WI38 (cell line): ENCODE data around the gene GBP5.

Source experiments
- H3K4me3 ChIP-seq: 2 replicates; pipeline ENCODE4 v1.5.1; 2011; ENCODE audit warnings: low read depth, mild to moderate bottlenecking, control low read depth, low read length
- TF ChIP-seq, protein P1 (sequence below): IDR thresholded peaks from 2 replicates; pipeline ENCODE4 v1.5.1; 2012; ENCODE audit warnings: low read depth, mild to moderate bottlenecking, control low read depth, low read length

GBP5 gene

DNA sequence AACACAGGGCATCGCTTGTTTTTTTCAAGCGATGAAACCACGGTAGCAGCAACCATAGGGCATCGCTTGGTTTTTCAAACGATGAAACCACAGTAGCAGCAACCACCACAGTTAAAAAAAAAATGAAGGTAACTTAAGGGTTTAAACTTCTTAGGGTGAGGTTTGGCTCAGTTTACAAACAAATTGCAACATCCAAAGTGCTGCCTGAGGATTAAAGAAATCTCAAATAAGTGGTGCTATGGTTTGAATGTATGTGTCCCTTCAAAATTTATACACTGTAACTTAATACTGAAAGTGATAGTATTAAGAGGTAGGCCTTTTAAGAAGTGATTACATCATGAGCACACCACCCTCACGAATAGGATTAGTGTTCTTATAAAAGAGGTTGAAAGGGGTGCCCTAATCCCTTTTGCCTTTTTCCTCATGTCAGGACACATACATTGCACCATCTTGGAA, 6.4 kb upstream of the GBP5 start:
- no peak overlapping the region for H3K4me3 ChIP-seq
- TF ChIP-seq, protein P1, sequence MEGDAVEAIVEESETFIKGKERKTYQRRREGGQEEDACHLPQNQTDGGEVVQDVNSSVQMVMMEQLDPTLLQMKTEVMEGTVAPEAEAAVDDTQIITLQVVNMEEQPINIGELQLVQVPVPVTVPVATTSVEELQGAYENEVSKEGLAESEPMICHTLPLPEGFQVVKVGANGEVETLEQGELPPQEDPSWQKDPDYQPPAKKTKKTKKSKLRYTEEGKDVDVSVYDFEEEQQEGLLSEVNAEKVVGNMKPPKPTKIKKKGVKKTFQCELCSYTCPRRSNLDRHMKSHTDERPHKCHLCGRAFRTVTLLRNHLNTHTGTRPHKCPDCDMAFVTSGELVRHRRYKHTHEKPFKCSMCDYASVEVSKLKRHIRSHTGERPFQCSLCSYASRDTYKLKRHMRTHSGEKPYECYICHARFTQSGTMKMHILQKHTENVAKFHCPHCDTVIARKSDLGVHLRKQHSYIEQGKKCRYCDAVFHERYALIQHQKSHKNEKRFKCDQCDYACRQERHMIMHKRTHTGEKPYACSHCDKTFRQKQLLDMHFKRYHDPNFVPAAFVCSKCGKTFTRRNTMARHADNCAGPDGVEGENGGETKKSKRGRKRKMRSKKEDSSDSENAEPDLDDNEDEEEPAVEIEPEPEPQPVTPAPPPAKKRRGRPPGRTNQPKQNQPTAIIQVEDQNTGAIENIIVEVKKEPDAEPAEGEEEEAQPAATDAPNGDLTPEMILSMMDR, result no peak

DNA sequence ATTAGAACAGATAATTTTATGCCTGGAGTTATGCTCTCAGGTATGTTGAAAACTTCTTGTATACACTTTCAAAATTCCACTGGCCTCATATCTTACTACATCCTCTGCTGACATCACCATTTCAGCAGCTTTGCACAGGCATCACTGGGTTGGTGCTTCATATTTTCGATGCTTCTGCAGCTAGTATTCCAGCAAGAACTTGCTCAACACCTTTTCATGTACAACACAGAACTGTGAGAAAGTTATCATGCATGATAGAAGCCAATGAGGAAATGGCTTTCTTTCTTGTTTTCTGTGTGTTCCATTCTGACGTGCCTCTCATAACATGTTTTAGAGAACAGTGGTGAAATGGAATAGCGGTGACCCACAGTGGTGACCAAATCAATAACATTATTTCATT, 5.1 kb upstream of the GBP5 start:
- no peak overlapping the region for H3K4me3 ChIP-seq
- TF ChIP-seq, protein P1, result no peak

DNA sequence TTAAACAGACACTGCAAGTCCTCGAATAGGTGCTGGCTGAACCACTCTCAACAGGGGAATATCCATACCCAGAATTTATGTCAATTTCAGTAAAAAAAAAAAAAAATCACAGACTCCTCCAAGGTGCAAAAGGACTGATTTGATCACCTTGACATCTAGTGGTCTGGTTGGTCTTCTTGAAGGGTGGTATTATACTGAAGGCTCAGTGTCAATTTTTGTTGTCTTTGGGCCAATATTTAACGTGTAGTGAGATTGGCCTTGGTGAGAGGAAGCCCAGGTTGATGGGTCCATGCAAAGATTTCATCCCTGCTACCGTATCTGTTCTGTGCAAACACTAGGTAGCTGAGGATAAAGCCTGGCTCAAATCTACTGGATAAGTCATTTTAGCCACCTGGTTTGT, 4.0 kb upstream of the GBP5 start:
- no peak overlapping the region for H3K4me3 ChIP-seq
- TF ChIP-seq, protein P1, result no peak

DNA sequence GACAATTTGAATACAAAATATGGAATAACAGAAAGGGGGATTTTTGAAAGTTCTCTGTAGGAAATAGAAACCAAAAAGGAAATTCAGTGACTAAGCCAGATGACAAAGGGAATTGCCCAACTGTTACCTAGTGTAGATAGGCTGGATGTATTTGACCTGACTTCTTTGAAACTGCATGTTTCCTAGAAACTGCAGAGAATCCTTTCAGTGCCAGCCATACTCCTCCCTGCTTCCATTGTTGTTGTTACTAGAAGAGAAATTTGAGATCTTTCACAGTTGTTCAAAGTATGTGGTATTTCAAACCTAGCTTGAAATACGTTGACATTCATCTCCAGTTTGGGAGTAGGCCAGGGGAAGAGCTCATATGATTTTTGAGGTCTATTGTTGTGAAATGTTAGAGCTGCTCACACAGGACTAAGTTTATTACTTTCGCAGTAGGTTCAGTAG, 1.8 kb upstream of the GBP5 start:
- TF ChIP-seq, protein P1, result no peak

DNA sequence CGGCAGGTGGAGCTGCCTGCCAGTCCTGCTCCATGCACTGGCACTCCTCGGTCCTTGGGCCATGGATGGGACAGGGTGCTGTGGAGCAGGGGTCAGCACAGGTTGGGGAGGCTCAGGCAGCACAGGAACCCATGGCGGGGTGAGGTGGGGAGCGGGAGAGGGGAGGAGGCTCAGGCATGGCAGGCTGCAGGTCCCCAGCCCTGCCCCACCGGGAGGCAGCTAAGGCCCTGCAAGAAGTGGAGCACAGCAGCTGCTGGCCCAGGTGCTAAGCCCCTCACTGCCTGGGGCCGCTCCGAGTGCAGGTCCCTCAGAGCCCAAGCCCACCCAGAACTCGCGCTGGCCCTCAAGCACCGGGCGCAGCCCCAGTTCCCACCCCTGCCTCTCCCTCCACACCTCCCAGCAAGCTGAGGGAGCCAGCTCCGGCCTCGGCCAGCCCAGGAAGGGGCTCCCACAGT, 691 bp upstream of the GBP5 start:
- H3K4me3 ChIP-seq, result no peak overlapping the region
- TF ChIP-seq, protein P1, result no peak

More for the DNA sequence above, 1.8 kb upstream of the GBP5 start:
- H3K4me3 ChIP-seq, result no peak overlapping the region

DNA sequence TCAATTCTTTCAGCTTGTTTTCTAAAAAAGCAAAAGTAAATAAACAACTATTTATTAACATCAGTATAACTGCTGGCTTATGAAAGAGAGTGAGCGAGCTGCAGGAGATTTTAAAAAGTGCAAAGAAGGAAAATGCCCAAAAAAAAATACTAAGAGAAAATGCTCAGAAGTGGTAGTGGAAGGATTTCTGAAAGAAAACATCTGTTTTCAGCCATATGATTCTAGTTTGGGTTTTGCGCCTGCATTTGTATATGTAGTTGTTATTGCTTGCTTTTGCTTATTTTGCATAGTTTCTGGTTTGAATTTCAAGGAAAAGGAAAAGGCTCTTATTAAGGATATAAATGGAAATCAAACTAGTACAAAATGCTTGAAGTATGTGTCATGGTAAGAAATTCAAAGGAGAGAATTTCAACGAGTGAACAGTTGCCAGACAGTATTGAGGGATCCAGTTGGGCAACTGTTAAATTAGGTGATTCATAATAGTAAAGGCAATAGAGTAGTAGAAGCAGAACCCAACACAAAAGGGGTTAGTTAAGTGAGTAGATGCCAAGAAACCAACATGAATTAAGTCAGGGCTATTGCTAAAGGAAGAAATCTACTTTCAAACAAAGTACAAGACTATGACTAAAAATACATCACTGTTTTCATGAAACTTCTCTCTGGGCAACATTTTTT, 1.2 kb downstream of the GBP5 start:
- H3K4me3 ChIP-seq, result no peak overlapping the region
- TF ChIP-seq, protein P1, result no peak

DNA sequence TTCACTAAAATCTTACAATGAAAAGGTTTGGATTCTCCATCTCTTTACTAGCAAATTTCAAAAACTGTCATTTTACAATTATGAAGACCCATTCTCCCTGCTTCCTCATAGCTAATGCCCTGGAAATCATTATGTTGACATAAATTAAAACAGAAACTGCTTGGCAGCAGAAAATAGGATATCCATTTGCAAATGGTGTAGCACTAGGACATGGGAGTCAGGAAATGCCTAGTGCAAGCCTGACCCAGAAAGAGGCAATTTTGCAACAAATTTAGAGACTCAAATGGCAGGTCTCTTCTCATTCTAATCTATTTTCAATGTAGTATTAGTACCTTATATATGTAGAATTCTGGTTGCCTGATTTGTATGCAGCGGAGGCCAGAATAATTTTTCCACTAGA, 2.2 kb downstream of the GBP5 start:
- no peak overlapping the region for H3K4me3 ChIP-seq
- TF ChIP-seq, protein P1, result no peak
